Liver (tissue), 9 donors: ENCODE results near the gene OCEL1. TPM values are rescaled to one million over a fixed set of nuclear protein-coding genes. Genes with fewer than 3 reads are reported as not detected.

Experiments
- DNase-seq: peaks from one replicate; pipeline ENCODE4 v3.0.0-alpha.2; 2017; ENCODE audit warnings: low spot score
- H3K27ac ChIP-seq, 2 donors: one replicate each; pipeline ENCODE4 v1.7.0; 2013; ENCODE audit warnings: inconsistent platforms in 2 of 2, low read length in 2 of 2, control low read depth in 1 of 2, low read depth in 1 of 2, mild to moderate bottlenecking in 1 of 2
- H3K27me3 ChIP-seq, 4 donors: one replicate each; pipeline versions ENCODE4 v1.6.1 to v1.7.0; 2013; ENCODE audit warnings: low read length in 3 of 4, inconsistent platforms in 1 of 4, mild to moderate bottlenecking in 1 of 4, moderate library complexity in 1 of 4; ENCODE audit not compliant: control insufficient read depth in 4 of 4, insufficient read depth in 4 of 4
- H3K36me3 ChIP-seq, 4 donors: one replicate each; pipeline versions ENCODE4 v1.6.1 to v1.7.0; 2013; ENCODE audit warnings: low read length in 3 of 4, mild to moderate bottlenecking in 3 of 4, low read depth in 1 of 4, moderate library complexity in 1 of 4; ENCODE audit not compliant: control insufficient read depth in 4 of 4, insufficient read depth in 3 of 4
- H3K4me1 ChIP-seq, 4 donors: one replicate each; pipeline versions ENCODE4 v1.6.1 to v1.7.0; 2013; ENCODE audit warnings: low read length in 3 of 4, mild to moderate bottlenecking in 3 of 4, moderate library complexity in 1 of 4; ENCODE audit not compliant: control insufficient read depth in 4 of 4, insufficient read depth in 4 of 4
- H3K4me3 ChIP-seq, 3 donors: one replicate each; pipeline versions ENCODE4 v1.6.1 to v1.7.0; 2013; ENCODE audit warnings: low read length in 3 of 3, control low read depth in 1 of 3, low read depth in 1 of 3, mild to moderate bottlenecking in 1 of 3
- H3K9ac ChIP-seq, 2 donors: one replicate each; pipeline ENCODE4 v1.7.0; 2013; ENCODE audit warnings: low read length in 2 of 2, mild to moderate bottlenecking in 2 of 2, moderate library complexity in 2 of 2, control low read depth in 1 of 2, low read depth in 1 of 2
- H3K9me3 ChIP-seq, 4 donors: one replicate each; pipeline versions ENCODE4 v1.6.1 to v1.7.0; 2013; ENCODE audit warnings: low read length in 3 of 4; ENCODE audit not compliant: control insufficient read depth in 4 of 4
- EGR1 ChIP-seq, 2 donors: IDR thresholded peaks; 2 replicates each; pipeline ENCODE4 v1.6.1; 2016 to 2018; ENCODE audit warnings: antibody characterized with exemption in 2 of 2, low read depth in 2 of 2
- FOXA1 ChIP-seq: IDR thresholded peaks from 2 replicates; pipeline ENCODE4 v1.6.1; 2016; ENCODE audit warnings: antibody characterized with exemption
- FOXA2 ChIP-seq: IDR thresholded peaks from 2 replicates; pipeline ENCODE4 v1.6.1; 2016; ENCODE audit warnings: antibody characterized with exemption
- GABPA ChIP-seq, 2 donors: IDR thresholded peaks in 1 of 2; conservative IDR thresholded peaks in 1 of 2; 2 replicates each; pipeline ENCODE4 v1.6.1; 2016; ENCODE audit warnings: antibody characterized with exemption in 2 of 2, mild to moderate bottlenecking in 1 of 2, moderate library complexity in 1 of 2
- HNF4G ChIP-seq: IDR thresholded peaks from 2 replicates; pipeline ENCODE4 v1.6.1; 2016; ENCODE audit warnings: antibody characterized with exemption
- JUND ChIP-seq, 2 donors: IDR thresholded peaks; 2 replicates each; pipeline ENCODE4 v1.6.1; 2016; ENCODE audit warnings: antibody characterized with exemption in 2 of 2
- NR2F2 ChIP-seq: IDR thresholded peaks from 2 replicates; pipeline ENCODE4 v1.6.1; 2016; ENCODE audit warnings: antibody characterized with exemption
- RAD21 ChIP-seq, 2 donors: IDR thresholded peaks; 2 replicates each; pipeline ENCODE4 v1.6.1; 2016; ENCODE audit warnings: antibody characterized with exemption in 2 of 2, mild to moderate bottlenecking in 2 of 2
- REST ChIP-seq: IDR thresholded peaks from 2 replicates; pipeline ENCODE4 v1.6.1; 2016; ENCODE audit warnings: antibody characterized with exemption, mild to moderate bottlenecking
- RXRA ChIP-seq, 2 donors: IDR thresholded peaks; 2 replicates each; pipeline ENCODE4 v1.6.1; 2017 to 2018; ENCODE audit warnings: antibody characterized with exemption in 2 of 2, mild to moderate bottlenecking in 1 of 2
- SP1 ChIP-seq: IDR thresholded peaks from 2 replicates; pipeline ENCODE4 v1.6.1; 2018; ENCODE audit warnings: antibody characterized with exemption, mild to moderate bottlenecking
- TAF1 ChIP-seq: conservative IDR thresholded peaks from 2 replicates; pipeline ENCODE4 v1.6.1; 2016; ENCODE audit warnings: antibody characterized with exemption, mild to moderate bottlenecking
- YY1 ChIP-seq: IDR thresholded peaks from 2 replicates; pipeline ENCODE4 v1.6.1; 2016; ENCODE audit warnings: antibody characterized with exemption, mild to moderate bottlenecking
- WGBS: extraction: QIAGEN DNeasy Blood & Tissue Kit; methylation state at CpG from one replicate; pipeline ENCODE4 v1.1.7; 2013; 5-methylcytosine and 5-hydroxymethylcytosine counted together
- polyA plus RNA-seq, 2 donors: library from polyadenylated mRNA; stranded (reverse) in 1 of 2; unstranded in 1 of 2; fragments of 200-250 nt in 1 of 2; fragments of >200 nt in 1 of 2; fragmentation: Nextera tagmentation in 1 of 2; extraction: Ambion mirVana in 1 of 2; gene quantifications; one replicate each; pipeline versions ENCODE4 v1.2.1 to v1.2.3, GENCODE V29; 2013 to 2015
- total RNA-seq, 2 donors: library from RNA; depleted of rRNA; stranded (reverse); fragments of >200 nt; gene quantifications; one replicate each; pipeline ENCODE4 v1.2.3, GENCODE V29; 2014
- TF ChIP-seq, protein P1 (sequence below): fragments of 150-350 bp; IDR thresholded peaks from 2 replicates; pipeline ENCODE4 v1.5.1; 2017; ENCODE audit warnings: improper control_type of control experiment, low read depth, low read length; ENCODE audit not compliant: missing input control
- TF ChIP-seq, protein P2 (sequence below): IDR thresholded peaks from 2 replicates; pipeline ENCODE4 v1.6.1; 2016; ENCODE audit warnings: antibody characterized with exemption
- donor health status: healthy.
- donor health status: healthy.
- donor health status: healthy.
- donor health status: healthy.
- donor health status: healthy.

The OCEL1 gene
- total and polyA plus RNA-seq, 4 donors: 4.9 to 32.5 (median 20.8) TPM

GRCh38 chr19:17202249-17202648, 23.8 kb upstream of the OCEL1 start:
- H3K27ac ChIP-seq: no peak overlapping the region
- no peak overlapping the region for H3K4me3 ChIP-seq
- H3K9ac ChIP-seq: no peak overlapping the region
- DNase-seq: no peak
- peaks cover 0 to 15% (median 12%) of the 10 kb centered on the region in 4 donors for H3K4me1 ChIP-seq
- TF ChIP-seq YY1: no peak
- TF ChIP-seq, protein P1, sequence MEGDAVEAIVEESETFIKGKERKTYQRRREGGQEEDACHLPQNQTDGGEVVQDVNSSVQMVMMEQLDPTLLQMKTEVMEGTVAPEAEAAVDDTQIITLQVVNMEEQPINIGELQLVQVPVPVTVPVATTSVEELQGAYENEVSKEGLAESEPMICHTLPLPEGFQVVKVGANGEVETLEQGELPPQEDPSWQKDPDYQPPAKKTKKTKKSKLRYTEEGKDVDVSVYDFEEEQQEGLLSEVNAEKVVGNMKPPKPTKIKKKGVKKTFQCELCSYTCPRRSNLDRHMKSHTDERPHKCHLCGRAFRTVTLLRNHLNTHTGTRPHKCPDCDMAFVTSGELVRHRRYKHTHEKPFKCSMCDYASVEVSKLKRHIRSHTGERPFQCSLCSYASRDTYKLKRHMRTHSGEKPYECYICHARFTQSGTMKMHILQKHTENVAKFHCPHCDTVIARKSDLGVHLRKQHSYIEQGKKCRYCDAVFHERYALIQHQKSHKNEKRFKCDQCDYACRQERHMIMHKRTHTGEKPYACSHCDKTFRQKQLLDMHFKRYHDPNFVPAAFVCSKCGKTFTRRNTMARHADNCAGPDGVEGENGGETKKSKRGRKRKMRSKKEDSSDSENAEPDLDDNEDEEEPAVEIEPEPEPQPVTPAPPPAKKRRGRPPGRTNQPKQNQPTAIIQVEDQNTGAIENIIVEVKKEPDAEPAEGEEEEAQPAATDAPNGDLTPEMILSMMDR: no peak
- no peak for TF ChIP-seq EGR1 (IDR thresholded peaks at IDR 0.05; ENCODE audit: low read depth in 2 of 2)
- TF ChIP-seq TAF1: no peak
- TF ChIP-seq HNF4G: no peak
- TF ChIP-seq SP1: no peak
- TF ChIP-seq FOXA2: no peak
- TF ChIP-seq REST: no peak
- no peak for TF ChIP-seq GABPA (IDR thresholded peaks at IDR 0.05 in 1 of 2, conservative IDR thresholded peaks at IDR 0.05 in 1 of 2)
- TF ChIP-seq JUND (IDR thresholded peaks at IDR 0.05): no peak
- TF ChIP-seq RAD21 (IDR thresholded peaks at IDR 0.05): no peak
- no peak for TF ChIP-seq NR2F2
- no peak for TF ChIP-seq RXRA (IDR thresholded peaks at IDR 0.05)
- no peak for TF ChIP-seq FOXA1
- WGBS: 92% methylated on average over 9 of the region's 9 CpGs
- no peaks in the 10 kb centered on the region for H3K9me3 ChIP-seq
- peaks cover 0 to 39% (median 10%) of the 10 kb centered on the region in 4 donors for H3K36me3 ChIP-seq
- no peaks in the 10 kb centered on the region for H3K27me3 ChIP-seq

- Histone ChIP-seq H3K36me3 (peaks cover 0 to 34% (median 10%) of the 10 kb centered on the region in 4 donors), H3K9me3 (no peaks in the 10 kb centered on the region), H3K4me3 (no peak overlapping the region), H3K27ac (no peak overlapping the region), H3K27me3 (no peaks in the 10 kb centered on the region), H3K9ac (no peak overlapping the region), H3K4me1 (peaks cover 0 to 15% (median 12%) of the 10 kb centered on the region in 4 donors)
- no peak for DNase-seq
- 94% methylated on average over 17 of the region's 17 CpGs for WGBS
- TF ChIP-seq HNF4G (no peak), TAF1 (no peak), RAD21 (IDR thresholded peaks at IDR 0.05) (no peak), EGR1 (IDR thresholded peaks at IDR 0.05; ENCODE audit: low read depth in 2 of 2) (no peak), YY1 (no peak), SP1 (no peak)
- TF ChIP-seq, protein P2, sequence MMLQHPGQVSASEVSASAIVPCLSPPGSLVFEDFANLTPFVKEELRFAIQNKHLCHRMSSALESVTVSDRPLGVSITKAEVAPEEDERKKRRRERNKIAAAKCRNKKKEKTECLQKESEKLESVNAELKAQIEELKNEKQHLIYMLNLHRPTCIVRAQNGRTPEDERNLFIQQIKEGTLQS: no peak
Measured at GRCh38 chr19:17202713-17203112, 23.3 kb upstream of the OCEL1 start.
